Measurements from ENCODE around the gene ZDHHC23.

ZDHHC23 gene

DNA sequence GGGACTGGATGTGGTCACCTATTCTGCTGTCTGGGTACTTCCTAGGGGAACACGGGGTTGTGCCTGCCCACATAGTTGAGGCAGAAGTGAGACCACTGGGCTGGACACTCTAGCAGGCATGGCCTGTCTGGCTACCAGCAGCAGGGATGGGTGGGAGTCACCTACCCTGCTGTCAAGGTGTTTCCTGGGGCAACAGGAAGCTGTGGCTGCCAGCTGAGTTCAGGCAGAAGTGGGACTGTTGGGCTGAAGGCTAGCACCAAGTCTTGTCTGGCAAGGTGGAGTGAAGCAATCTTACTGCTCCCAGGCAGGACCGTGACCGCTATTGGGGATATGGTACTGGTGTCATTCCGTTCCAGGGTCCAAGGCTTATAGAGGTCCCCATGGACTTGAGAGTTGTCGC, 20.3 kb upstream of the ZDHHC23 start:
- TF ChIP-seq, protein P1, sequence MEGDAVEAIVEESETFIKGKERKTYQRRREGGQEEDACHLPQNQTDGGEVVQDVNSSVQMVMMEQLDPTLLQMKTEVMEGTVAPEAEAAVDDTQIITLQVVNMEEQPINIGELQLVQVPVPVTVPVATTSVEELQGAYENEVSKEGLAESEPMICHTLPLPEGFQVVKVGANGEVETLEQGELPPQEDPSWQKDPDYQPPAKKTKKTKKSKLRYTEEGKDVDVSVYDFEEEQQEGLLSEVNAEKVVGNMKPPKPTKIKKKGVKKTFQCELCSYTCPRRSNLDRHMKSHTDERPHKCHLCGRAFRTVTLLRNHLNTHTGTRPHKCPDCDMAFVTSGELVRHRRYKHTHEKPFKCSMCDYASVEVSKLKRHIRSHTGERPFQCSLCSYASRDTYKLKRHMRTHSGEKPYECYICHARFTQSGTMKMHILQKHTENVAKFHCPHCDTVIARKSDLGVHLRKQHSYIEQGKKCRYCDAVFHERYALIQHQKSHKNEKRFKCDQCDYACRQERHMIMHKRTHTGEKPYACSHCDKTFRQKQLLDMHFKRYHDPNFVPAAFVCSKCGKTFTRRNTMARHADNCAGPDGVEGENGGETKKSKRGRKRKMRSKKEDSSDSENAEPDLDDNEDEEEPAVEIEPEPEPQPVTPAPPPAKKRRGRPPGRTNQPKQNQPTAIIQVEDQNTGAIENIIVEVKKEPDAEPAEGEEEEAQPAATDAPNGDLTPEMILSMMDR (IDR thresholded peaks at IDR 0.05): no peak

DNA sequence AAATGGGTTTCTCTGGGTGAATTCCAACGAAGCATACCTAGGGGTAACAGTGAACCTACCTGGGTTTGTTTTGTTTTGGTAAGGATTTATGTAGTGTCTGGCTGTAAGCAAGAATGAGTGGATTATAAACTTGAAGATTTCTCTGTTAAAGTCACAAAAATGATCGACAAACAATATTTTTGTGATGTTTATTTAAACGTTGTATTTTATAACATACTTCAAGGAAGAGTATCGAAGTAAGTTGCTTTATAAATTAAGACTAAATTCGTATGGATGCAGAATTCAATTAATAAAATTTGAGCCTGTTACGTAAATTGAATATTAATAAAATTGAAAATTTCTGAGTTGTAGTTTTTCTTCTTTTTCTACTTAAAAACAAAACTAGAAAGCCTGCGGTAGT, 982 bp upstream of the ZDHHC23 start:
- TF ChIP-seq, protein P1 (IDR thresholded peaks at IDR 0.05): no peak

DNA sequence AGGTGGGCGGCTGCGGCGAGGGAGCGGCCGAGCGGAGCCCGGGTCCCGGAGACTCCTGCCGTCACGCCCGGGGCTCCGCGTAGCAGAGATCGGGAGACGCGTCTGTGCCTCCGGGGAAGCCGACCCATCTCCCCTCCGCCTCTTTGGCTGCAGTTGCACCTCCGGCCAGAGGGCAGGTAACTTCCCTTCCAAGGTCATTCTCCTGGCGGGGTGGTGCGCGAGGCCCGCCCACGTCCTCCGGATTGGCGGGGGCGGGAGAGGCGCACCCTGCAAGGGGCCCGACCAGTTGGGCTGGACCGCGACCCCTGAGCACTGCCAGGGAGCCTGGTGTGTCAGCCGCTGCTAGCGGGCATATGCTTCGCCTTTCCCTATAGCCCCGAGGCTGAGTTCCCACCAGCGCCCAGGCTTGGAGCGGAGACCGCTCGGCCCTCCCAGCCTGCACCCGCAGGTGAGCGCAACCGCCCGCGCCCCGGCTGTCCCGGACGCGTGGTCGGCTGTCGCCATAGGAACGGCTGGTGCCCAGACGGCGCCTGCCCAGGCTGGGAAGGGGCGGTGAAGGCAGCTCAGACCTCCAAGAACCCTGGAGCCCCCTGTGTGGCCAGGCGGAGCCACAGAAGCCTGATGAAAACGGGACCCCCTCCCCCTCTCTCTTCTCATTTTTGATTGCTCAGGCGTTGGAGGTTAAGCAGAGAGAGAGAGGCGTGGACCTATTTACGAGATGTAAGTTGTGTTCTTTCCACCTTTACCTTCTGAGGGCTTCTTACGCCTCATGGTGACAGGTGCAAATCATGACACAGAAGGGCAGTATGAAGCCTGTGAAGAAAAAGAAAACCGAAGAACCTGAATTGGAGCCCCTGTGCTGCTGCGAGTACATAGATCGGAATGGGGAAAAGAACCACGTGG, 453 bp downstream of the ZDHHC23 start:
- TF ChIP-seq, protein P1 (IDR thresholded peaks at IDR 0.05): no peak

DNA sequence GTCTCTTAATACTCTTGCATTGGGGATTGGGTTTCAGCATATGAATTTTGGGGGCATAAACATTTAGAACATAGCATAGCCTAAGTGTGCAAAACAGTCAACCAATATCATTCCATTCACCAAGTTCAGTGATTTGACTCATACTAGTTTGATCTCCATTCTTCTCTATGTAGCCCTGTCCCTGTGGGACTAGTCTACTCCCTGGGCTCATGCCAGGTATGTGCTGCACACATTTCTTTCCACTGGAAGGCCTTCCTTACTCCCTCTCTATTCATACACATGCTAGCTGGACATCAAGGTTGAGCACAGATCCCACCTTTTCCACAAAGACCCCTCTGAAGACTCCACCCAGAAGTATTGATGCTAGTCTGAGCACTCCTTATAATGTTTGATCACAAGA, 5.1 kb downstream of the ZDHHC23 start:
- TF ChIP-seq, protein P1 (IDR thresholded peaks at IDR 0.05): no peak

DNA sequence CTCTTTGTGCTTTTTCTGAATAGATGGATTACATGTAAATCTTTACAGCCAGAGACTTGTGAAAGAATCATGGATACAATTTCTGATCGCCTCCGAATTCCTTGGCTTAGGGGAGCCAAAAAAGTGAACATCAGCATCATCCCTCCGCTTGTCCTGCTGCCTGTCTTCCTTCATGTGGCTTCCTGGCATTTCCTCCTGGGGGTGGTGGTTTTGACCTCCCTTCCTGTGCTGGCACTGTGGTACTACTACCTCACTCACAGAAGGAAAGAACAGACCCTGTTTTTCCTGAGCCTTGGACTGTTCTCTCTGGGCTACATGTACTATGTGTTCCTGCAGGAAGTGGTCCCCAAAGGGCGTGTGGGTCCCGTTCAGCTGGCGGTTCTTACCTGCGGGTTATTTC, 5.9 kb downstream of the ZDHHC23 start:
- TF ChIP-seq, protein P1 (IDR thresholded peaks at IDR 0.05): no peak

DNA sequence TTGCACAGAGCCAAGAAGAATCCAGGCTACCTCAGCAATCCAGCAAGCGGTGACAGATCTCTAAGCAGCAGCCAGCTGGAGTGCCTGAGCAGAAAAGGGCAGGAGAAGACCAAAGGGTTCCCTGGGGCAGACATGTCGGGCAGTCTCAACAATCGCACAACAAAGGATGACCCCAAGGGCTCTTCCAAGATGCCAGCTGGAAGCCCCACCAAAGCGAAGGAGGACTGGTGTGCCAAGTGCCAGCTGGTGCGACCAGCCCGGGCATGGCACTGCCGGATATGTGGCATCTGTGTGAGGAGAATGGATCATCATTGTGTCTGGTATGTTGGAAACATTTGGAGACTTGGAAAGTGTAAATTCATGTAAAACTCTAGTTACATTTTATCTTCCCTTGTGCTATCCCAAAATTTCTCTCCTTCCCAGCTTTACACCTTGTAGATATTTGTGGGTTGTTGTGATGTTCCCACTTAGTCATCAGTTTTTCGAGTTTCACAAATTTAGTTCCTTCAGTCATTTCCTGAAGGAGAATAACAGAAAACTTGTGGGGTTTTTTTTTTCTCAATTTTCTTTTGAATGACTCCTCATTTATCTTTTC, 6.4 kb downstream of the ZDHHC23 start:
- TF ChIP-seq, protein P1 (IDR thresholded peaks at IDR 0.05): no peak

DNA sequence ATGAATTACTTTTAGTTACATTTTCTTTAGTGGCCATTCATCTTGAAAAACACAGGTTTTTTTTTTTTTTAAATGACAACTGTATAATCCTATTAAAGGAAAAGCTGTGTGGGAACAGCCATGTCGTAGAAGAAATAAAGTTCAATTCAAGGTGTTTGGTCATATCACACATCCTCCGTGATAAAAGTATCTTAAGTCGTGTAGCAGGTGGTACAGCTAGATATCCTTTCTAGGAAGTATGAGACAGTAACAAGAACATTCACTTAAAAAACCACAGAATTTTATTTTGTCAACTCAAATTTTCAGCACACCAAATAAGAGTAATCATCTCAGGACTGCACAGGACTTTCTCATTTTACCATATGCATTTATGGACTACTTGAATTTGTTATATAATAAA, 16.1 kb downstream of the ZDHHC23 start:
- TF ChIP-seq, protein P1 (IDR thresholded peaks at IDR 0.05): no peak
